Measurements from ENCODE around the gene SUMF2. TPM values are rescaled to one million over a fixed set of nuclear protein-coding genes. Genes with fewer than 3 reads are reported as not detected.
"Not testable (repeated sequence)": the region's sequence is repeated elsewhere in the genome, so short reads cannot be mapped to it uniquely, and the experiment has no call there.

Gene SUMF2
- total RNA-seq, 1 donor from 2014 or later, result 157 TPM

GRCh38 chr7:56098187-56099008 lies 34.3 kb downstream of the SUMF2 start:
- H3K36me3 Mint-ChIP-seq (ENCODE audit: low read depth), result peaks cover 28% of the 10 kb centered on the region
- intact Hi-C loops (cut with micrococcal nuclease); H3K9me3 Mint-ChIP-seq: not testable (repeated sequence)

GRCh38 chr7:56099653-56100052 lies 35.6 kb downstream of the SUMF2 start:
- peaks cover 35% of the 10 kb centered on the region for H3K36me3 Mint-ChIP-seq (ENCODE audit: low read depth)
- H3K27ac Mint-ChIP-seq, result no peak overlapping the region
- no peaks in the 10 kb centered on the region for H3K27me3 Mint-ChIP-seq (ENCODE audit: insufficient read depth)
- H3K4me1 Mint-ChIP-seq (ENCODE audit: low read depth), result peaks cover 5% of the 10 kb centered on the region
- intact Hi-C loops (cut with micrococcal nuclease), result no loop called here
- H3K4me3 Mint-ChIP-seq, result no peak overlapping the region
- no peak for DNase-seq (ENCODE audit: low spot score)
- no peaks in the 10 kb centered on the region for H3K9me3 Mint-ChIP-seq

More at GRCh38 chr7:56098187-56099008, 34.3 kb downstream of the SUMF2 start:
- H3K27ac Mint-ChIP-seq; H3K4me3 Mint-ChIP-seq; H3K27me3 Mint-ChIP-seq (ENCODE audit: insufficient read depth); H3K4me1 Mint-ChIP-seq (ENCODE audit: low read depth); DNase-seq (ENCODE audit: low spot score): not testable (repeated sequence)

- H3K27ac Mint-ChIP-seq; DNase-seq (ENCODE audit: low spot score); intact Hi-C loops (cut with micrococcal nuclease); H3K27me3 Mint-ChIP-seq (ENCODE audit: insufficient read depth): not testable (repeated sequence)
- Mint-ChIP-seq H3K9me3 (peaks cover 12% of the 10 kb centered on the region), H3K4me3 (peak overlapping the region; percentile 95), H3K36me3 (ENCODE audit: low read depth) (peaks cover 50% of the 10 kb centered on the region), H3K4me1 (ENCODE audit: low read depth) (peaks cover 21% of the 10 kb centered on the region)
Observed at GRCh38 chr7:56104138-56104537, 40.1 kb downstream of the SUMF2 start.

GRCh38 chr7:56105508-56105907 lies 41.4 kb downstream of the SUMF2 start:
- Mint-ChIP-seq H3K4me3 (peak overlapping the region; percentile 95), H3K36me3 (ENCODE audit: low read depth) (peaks cover 41% of the 10 kb centered on the region), H3K4me1 (ENCODE audit: low read depth) (peaks cover 23% of the 10 kb centered on the region), H3K27me3 (ENCODE audit: insufficient read depth) (no peaks in the 10 kb centered on the region), H3K27ac (peak overlapping the region; percentile 94), H3K9me3 (peaks cover 12% of the 10 kb centered on the region)
- no peak for DNase-seq (ENCODE audit: low spot score)
- intact Hi-C loops (cut with micrococcal nuclease), result loop anchor here (5.0 kb wide), 2 partner anchors 102 to 533 kb away; partner anchors contain the start of gene VOPP1

- peak; percentile 92 for DNase-seq (ENCODE audit: low spot score)
- H3K9me3 Mint-ChIP-seq, result peaks cover 12% of the 10 kb centered on the region
- peaks cover 21% of the 10 kb centered on the region for H3K4me1 Mint-ChIP-seq (ENCODE audit: low read depth)
- no peaks in the 10 kb centered on the region for H3K27me3 Mint-ChIP-seq (ENCODE audit: insufficient read depth)
- intact Hi-C loops (cut with micrococcal nuclease), result loop anchor here (1.0 to 5.0 kb wide), 9 partner anchors 42 to 1347 kb away; partner anchors contain the start of genes CCT6A, MRPS17, PSPH and SEC61G
- peak within 1 kb of the TSS; percentile 95 for H3K4me3 Mint-ChIP-seq
- peak within 1 kb of the TSS; percentile 94 for H3K27ac Mint-ChIP-seq
- peaks cover 32% of the 10 kb centered on the region for H3K36me3 Mint-ChIP-seq (ENCODE audit: low read depth)
Observed at GRCh38 chr7:56106108-56107073, 42.3 kb downstream of the SUMF2 start, which contains the start of gene CHCHD2. TSS of gene CHCHD2 (minus strand) at chr7:56106476. CDS start at chr7:56106413, 63 bp downstream.

- H3K36me3 Mint-ChIP-seq (ENCODE audit: low read depth), result peaks cover 27% of the 10 kb centered on the region
- H3K4me1 Mint-ChIP-seq (ENCODE audit: low read depth), result peaks cover 21% of the 10 kb centered on the region
- DNase-seq (ENCODE audit: low spot score), result no peak
- intact Hi-C loops (cut with micrococcal nuclease), result loop anchor here (5.0 kb wide), 2 partner anchors 99 to 536 kb away; partner anchors contain the start of gene VOPP1
- no peaks in the 10 kb centered on the region for H3K27me3 Mint-ChIP-seq (ENCODE audit: insufficient read depth)
- H3K9me3 Mint-ChIP-seq, result peaks cover 12% of the 10 kb centered on the region
- peak overlapping the region; percentile 13 for H3K27ac Mint-ChIP-seq
- peak overlapping the region; percentile 95 for H3K4me3 Mint-ChIP-seq
Observed at GRCh38 chr7:56107954-56108258, 43.8 kb downstream of the SUMF2 start.

- H3K4me1 Mint-ChIP-seq (ENCODE audit: low read depth), result peaks cover 21% of the 10 kb centered on the region
- H3K27ac Mint-ChIP-seq, result no peak overlapping the region
- H3K27me3 Mint-ChIP-seq (ENCODE audit: insufficient read depth), result no peaks in the 10 kb centered on the region
- H3K36me3 Mint-ChIP-seq (ENCODE audit: low read depth), result peaks cover 13% of the 10 kb centered on the region
- H3K4me3 Mint-ChIP-seq, result no peak overlapping the region
- intact Hi-C loops (cut with micrococcal nuclease), result no loop called here
- peaks cover 12% of the 10 kb centered on the region for H3K9me3 Mint-ChIP-seq
- no peak for DNase-seq (ENCODE audit: low spot score)
Observed at GRCh38 chr7:56110611-56111010, 46.5 kb downstream of the SUMF2 start.

GRCh38 chr7:56112244-56112643 lies 48.2 kb downstream of the SUMF2 start:
- H3K4me3 Mint-ChIP-seq; intact Hi-C loops (cut with micrococcal nuclease); H3K27ac Mint-ChIP-seq; H3K36me3 Mint-ChIP-seq (ENCODE audit: low read depth); H3K27me3 Mint-ChIP-seq (ENCODE audit: insufficient read depth); H3K9me3 Mint-ChIP-seq; DNase-seq (ENCODE audit: low spot score): not testable (repeated sequence)
- peaks cover 14% of the 10 kb centered on the region for H3K4me1 Mint-ChIP-seq (ENCODE audit: low read depth)

- Mint-ChIP-seq H3K9me3 (no peaks in the 10 kb centered on the region), H3K4me3 (peak within 1 kb of the TSS; percentile 15), H3K4me1 (ENCODE audit: low read depth) (no peaks in the 10 kb centered on the region), H3K36me3 (ENCODE audit: low read depth) (no peaks in the 10 kb centered on the region), H3K27me3 (ENCODE audit: insufficient read depth) (peaks cover 2% of the 10 kb centered on the region), H3K27ac (no peak within 1 kb of the TSS)
- intact Hi-C loops (cut with micrococcal nuclease), result no loop called here
- DNase-seq (ENCODE audit: low spot score), result no peak
Observed at GRCh38 chr7:56115852-56116538, 51.9 kb downstream of the SUMF2 start, which contains the start of gene NUPR2. TSS of gene NUPR2 (minus strand) at chr7:56116417. CDS start at chr7:56116314, 103 bp downstream.

- no peak for DNase-seq (ENCODE audit: low spot score)
- no peaks in the 10 kb centered on the region for H3K36me3 Mint-ChIP-seq (ENCODE audit: low read depth)
- H3K4me1 Mint-ChIP-seq (ENCODE audit: low read depth), result no peaks in the 10 kb centered on the region
- H3K27ac Mint-ChIP-seq, result no peak overlapping the region
- no peak overlapping the region for H3K4me3 Mint-ChIP-seq
- H3K27me3 Mint-ChIP-seq (ENCODE audit: insufficient read depth), result peaks cover 2% of the 10 kb centered on the region
- intact Hi-C loops (cut with micrococcal nuclease), result no loop called here
- no peaks in the 10 kb centered on the region for H3K9me3 Mint-ChIP-seq
Observed at GRCh38 chr7:56121440-56121839, 57.4 kb downstream of the SUMF2 start.

- H3K9me3 Mint-ChIP-seq, result no peaks in the 10 kb centered on the region
- no peak for DNase-seq (ENCODE audit: low spot score)
Observed at GRCh38 chr7:56124981-56125380, 60.9 kb downstream of the SUMF2 start.

GRCh38 chr7:56125831-56126230 lies 61.7 kb downstream of the SUMF2 start:
- H3K36me3 Mint-ChIP-seq (ENCODE audit: low read depth), result no peaks in the 10 kb centered on the region
- no peak overlapping the region for H3K27ac Mint-ChIP-seq
- H3K27me3 Mint-ChIP-seq (ENCODE audit: insufficient read depth), result no peaks in the 10 kb centered on the region
- intact Hi-C loops (cut with micrococcal nuclease), result no loop called here
- H3K4me1 Mint-ChIP-seq (ENCODE audit: low read depth), result no peaks in the 10 kb centered on the region
- H3K4me3 Mint-ChIP-seq, result no peak overlapping the region
- H3K9me3 Mint-ChIP-seq, result no peaks in the 10 kb centered on the region
- DNase-seq (ENCODE audit: low spot score), result no peak

More at GRCh38 chr7:56124981-56125380, 60.9 kb downstream of the SUMF2 start:
- H3K27me3 Mint-ChIP-seq (ENCODE audit: insufficient read depth), result no peaks in the 10 kb centered on the region
- intact Hi-C loops (cut with micrococcal nuclease), result no loop called here
- no peaks in the 10 kb centered on the region for H3K4me1 Mint-ChIP-seq (ENCODE audit: low read depth)
- no peak overlapping the region for H3K4me3 Mint-ChIP-seq
- H3K27ac Mint-ChIP-seq, result no peak overlapping the region
- H3K36me3 Mint-ChIP-seq (ENCODE audit: low read depth), result no peaks in the 10 kb centered on the region
